Testis (tissue), 3 donors: Measurements from ENCODE around the gene GRIA4. TPM values are rescaled to one million over a fixed set of nuclear protein-coding genes. Genes with fewer than 3 reads are reported as not detected.

Source experiments
- DNase-seq: peaks from one replicate; pipeline ENCODE4 v3.0.0-alpha.2; 2019
- H3K27ac ChIP-seq, 2 donors: fragments of 200-600 bp; sonication (generic); one replicate each; pipeline ENCODE4 v1.5.1; 2019
- H3K27me3 ChIP-seq: fragments of 200-600 bp; sonication (generic); one replicate; pipeline ENCODE4 v1.5.1; 2019
- H3K36me3 ChIP-seq: fragments of 200-600 bp; sonication (generic); one replicate; pipeline ENCODE4 v1.5.1; 2017; ENCODE audit warnings: low read depth; ENCODE audit errors: missing control alignments
- H3K4me1 ChIP-seq: fragments of 200-600 bp; sonication (generic); one replicate; pipeline ENCODE4 v1.5.1; 2019
- H3K4me3 ChIP-seq, 2 donors: fragments of 200-600 bp; sonication (generic); one replicate each; pipeline ENCODE4 v1.5.1; 2017 to 2019
- H3K9me3 ChIP-seq: fragments of 200-600 bp; sonication (generic); one replicate; pipeline ENCODE4 v1.5.1; 2017
- POLR2A ChIP-seq: fragments of 450-650 bp; IDR thresholded peaks from one replicate; pipeline ENCODE4 v1.6.1; 2017; ENCODE audit warnings: antibody characterized with exemption, mild to moderate bottlenecking, moderate library complexity
- WGBS, 2 donors: methylation state at CpG; one replicate each; pipeline ENCODE4 v1.1.5; 2018; 5-methylcytosine and 5-hydroxymethylcytosine counted together
- intact Hi-C: fragments of 100-400 bp; cut with DNase I; formaldehyde crosslinking; loops from one replicate; pipeline ENCODE4 v1.15.1; 2023; ENCODE audit warnings: low total_unique reads
- polyA plus RNA-seq: library from polyadenylated mRNA; stranded (reverse); fragments of 350-450 nt; fragmentation: Illumina TruSeq; extraction: RNeasy Lipid Tissue Mini Kit (QIAGEN cat#74804); gene quantifications from one replicate; pipeline ENCODE4 v1.2.3, GENCODE V29; 2014; ENCODE audit warnings: low read depth, low replicate concordance; ENCODE audit not compliant: insufficient read depth
- total RNA-seq, 2 donors: library from RNA; depleted of rRNA; stranded (reverse); fragments of >200 nt; gene quantifications; one replicate each; pipeline ENCODE4 v1.2.3, GENCODE V29; 2016
- TF ChIP-seq, protein P1 (sequence below), 3 experiments: fragments of 450-650 bp in 2 of 3; fragments of 200-600 bp in 1 of 3; sonication (generic) in 1 of 3; IDR thresholded peaks; one replicate each; pipeline ENCODE4 v1.5.1; 2016 to 2019; ENCODE audit warnings: antibody characterized with exemption in 3 of 3, mild to moderate bottlenecking in 2 of 3, moderate library complexity in 1 of 3

The GRIA4 gene
- total and polyA plus RNA-seq, 3 donors from 2014 or later: 0.08 to 1.1 (median 0.18) TPM

DNA sequence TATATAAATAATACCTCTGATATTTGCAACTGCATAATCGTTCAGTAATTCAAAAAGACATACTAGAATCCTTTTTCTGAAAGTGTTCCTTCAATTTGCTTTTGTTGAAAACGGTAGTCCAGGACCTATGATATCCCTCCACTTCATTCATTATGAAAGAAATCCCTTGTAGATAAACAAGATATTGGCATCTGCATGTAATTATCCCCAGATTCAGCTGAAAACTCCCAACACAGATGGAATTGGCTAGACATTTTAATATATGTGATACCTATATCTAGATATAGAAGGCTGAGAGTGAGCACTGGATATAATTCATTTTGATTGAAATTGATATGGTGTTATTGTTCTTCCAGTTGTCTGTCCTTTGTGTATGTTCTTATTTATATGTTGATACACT lies 302.8 kb downstream of the GRIA4 start:
- Histone ChIP-seq H3K27me3 (no peaks in the 10 kb centered on the region), H3K4me1 (no peaks in the 10 kb centered on the region), H3K27ac (no peak overlapping the region), H3K36me3 (no peaks in the 10 kb centered on the region), H3K9me3 (no peaks in the 10 kb centered on the region), H3K4me3 (no peak overlapping the region)
- WGBS, 2 donors: 76% methylated on average over 2 of the region's 2 CpGs
- intact Hi-C loops: no loop called here
- DNase-seq: no peak
- TF ChIP-seq POLR2A: no peak
- TF ChIP-seq, protein P1, sequence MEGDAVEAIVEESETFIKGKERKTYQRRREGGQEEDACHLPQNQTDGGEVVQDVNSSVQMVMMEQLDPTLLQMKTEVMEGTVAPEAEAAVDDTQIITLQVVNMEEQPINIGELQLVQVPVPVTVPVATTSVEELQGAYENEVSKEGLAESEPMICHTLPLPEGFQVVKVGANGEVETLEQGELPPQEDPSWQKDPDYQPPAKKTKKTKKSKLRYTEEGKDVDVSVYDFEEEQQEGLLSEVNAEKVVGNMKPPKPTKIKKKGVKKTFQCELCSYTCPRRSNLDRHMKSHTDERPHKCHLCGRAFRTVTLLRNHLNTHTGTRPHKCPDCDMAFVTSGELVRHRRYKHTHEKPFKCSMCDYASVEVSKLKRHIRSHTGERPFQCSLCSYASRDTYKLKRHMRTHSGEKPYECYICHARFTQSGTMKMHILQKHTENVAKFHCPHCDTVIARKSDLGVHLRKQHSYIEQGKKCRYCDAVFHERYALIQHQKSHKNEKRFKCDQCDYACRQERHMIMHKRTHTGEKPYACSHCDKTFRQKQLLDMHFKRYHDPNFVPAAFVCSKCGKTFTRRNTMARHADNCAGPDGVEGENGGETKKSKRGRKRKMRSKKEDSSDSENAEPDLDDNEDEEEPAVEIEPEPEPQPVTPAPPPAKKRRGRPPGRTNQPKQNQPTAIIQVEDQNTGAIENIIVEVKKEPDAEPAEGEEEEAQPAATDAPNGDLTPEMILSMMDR (IDR thresholded peaks at IDR 0.05): no peak

DNA sequence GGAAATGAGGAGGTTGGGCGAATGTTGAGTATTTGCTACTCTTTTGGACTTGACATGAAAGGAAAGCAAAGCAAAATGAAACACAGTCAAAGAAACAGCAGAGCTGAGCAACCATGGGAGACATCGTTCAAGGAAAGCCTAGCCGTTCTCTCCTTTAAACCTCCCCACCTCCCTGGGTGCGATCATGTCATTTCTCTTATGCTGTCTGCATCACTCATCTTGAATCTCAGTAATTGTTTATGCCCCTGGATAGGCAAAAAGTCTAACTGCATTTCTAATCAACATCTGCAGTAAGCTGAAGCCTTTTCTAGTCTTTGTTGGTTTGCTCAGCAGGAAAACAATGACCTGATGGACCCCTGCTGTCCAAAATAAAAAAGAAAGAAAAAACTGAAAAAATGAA lies 305.1 kb downstream of the GRIA4 start:
- no peak overlapping the region for H3K27ac ChIP-seq
- no peak overlapping the region for H3K4me3 ChIP-seq
- no peaks in the 10 kb centered on the region for H3K9me3 ChIP-seq
- no peak for DNase-seq
- no peaks in the 10 kb centered on the region for H3K36me3 ChIP-seq
- WGBS, 2 donors: 71 to 77% methylated on average over 4 of the region's 4 CpGs
- no peaks in the 10 kb centered on the region for H3K4me1 ChIP-seq
- TF ChIP-seq, protein P1 (IDR thresholded peaks at IDR 0.05): no peak
- TF ChIP-seq POLR2A: no peak
- intact Hi-C loops: no loop called here
- H3K27me3 ChIP-seq: no peaks in the 10 kb centered on the region

DNA sequence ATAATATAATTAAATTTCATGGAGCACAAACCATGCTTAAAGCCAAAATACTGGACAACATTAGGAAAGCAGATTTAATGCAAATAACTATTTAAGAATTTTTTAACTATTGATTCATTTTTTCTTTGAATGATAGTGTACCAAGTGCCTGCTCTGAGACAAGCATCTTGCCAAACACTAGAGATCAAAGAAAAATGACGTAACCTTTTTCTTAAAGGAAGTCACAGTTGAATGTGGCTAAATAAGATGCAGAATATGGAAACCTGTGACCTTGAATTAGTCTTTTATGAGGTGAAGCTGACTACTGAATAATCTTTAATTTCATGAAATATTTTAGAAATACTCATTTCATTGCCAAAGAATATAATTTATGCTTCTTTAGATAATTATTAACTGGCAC lies 308.2 kb downstream of the GRIA4 start:
- no peaks in the 10 kb centered on the region for H3K4me1 ChIP-seq
- H3K4me3 ChIP-seq: no peak overlapping the region
- WGBS, 2 donors: 70% methylated on average over 1 of the region's 1 CpG
- H3K27me3 ChIP-seq: no peaks in the 10 kb centered on the region
- TF ChIP-seq, protein P1 (IDR thresholded peaks at IDR 0.05): no peak
- no peak for TF ChIP-seq POLR2A
- DNase-seq: no peak
- no peak overlapping the region for H3K27ac ChIP-seq
- no peaks in the 10 kb centered on the region for H3K36me3 ChIP-seq
- no peaks in the 10 kb centered on the region for H3K9me3 ChIP-seq
- intact Hi-C loops: no loop called here

DNA sequence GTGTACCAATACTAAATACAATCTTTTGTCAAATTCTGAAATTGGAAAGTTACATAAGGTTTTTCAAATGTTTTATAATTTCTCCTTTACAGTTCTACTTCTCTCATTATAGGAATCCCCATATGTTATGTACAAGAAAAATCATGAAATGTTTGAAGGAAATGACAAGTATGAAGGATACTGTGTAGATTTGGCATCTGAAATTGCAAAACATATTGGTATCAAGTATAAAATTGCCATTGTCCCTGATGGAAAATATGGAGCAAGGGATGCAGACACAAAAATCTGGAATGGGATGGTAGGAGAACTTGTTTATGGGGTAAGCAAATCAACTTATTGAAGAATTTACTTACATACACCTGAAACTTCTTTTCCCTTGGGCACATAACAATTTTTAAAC lies 308.7 kb downstream of the GRIA4 start:
- no peaks in the 10 kb centered on the region for H3K9me3 ChIP-seq
- H3K4me1 ChIP-seq: no peaks in the 10 kb centered on the region
- no peaks in the 10 kb centered on the region for H3K27me3 ChIP-seq
- no peak overlapping the region for H3K27ac ChIP-seq
- H3K36me3 ChIP-seq: no peaks in the 10 kb centered on the region
- H3K4me3 ChIP-seq: no peak overlapping the region
- intact Hi-C loops: no loop called here
- DNase-seq: no peak
- TF ChIP-seq, protein P1 (IDR thresholded peaks at IDR 0.05): no peak
- no peak for TF ChIP-seq POLR2A

DNA sequence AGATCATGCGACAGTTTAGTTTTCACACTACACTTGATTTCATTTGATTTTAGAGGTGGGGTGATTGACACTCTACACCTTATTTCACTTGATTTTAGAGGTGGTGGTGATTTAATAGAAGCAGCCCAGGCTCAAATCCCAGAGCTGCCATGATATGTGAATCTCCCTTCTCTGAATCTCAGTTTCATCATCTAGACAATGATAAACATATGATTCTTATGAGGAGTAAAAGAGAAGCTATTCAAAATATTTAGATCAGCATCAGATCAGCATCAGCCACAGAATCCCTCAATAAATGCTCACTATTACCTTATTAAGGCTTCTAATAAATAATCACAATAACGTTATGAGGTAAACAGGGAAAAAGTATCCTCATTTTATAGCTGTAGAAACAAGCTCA lies 313.4 kb downstream of the GRIA4 start:
- intact Hi-C loops: no loop called here
- Histone ChIP-seq H3K27me3 (no peaks in the 10 kb centered on the region), H3K4me3 (no peak overlapping the region), H3K36me3 (no peaks in the 10 kb centered on the region), H3K27ac (no peak overlapping the region), H3K4me1 (no peaks in the 10 kb centered on the region), H3K9me3 (no peaks in the 10 kb centered on the region)
- TF ChIP-seq, protein P1 (IDR thresholded peaks at IDR 0.05): no peak
- no peak for TF ChIP-seq POLR2A
- WGBS, 2 donors: 67 to 74% methylated on average over 2 of the region's 2 CpGs
- DNase-seq: no peak
